OCI-LY7 (cell line): ENCODE data around the gene PDGFRA.

ENCODE experiments used
- CTCF ChIP-seq: fragments of 200-600 bp; sonication (generic); conservative IDR thresholded peaks from 2 replicates; pipeline ENCODE4 v1.5.1; 2014; ENCODE audit warnings: mild to moderate bottlenecking, antibody characterized with exemption, low read length, moderate library complexity, mixed read lengths
- EZH2phosphoT487 ChIP-seq: fragments of 200-600 bp; sonication (generic); IDR thresholded peaks from 2 replicates; pipeline ENCODE4 v1.6.1; 2018; ENCODE audit warnings: low read depth, borderline replicate concordance, mild to moderate bottlenecking, mixed run types, antibody characterized with exemption, low read length, moderate library complexity, mixed read lengths

- TF ChIP-seq CTCF = no peak
- no peak for TF ChIP-seq EZH2phosphoT487
Measured at GRCh38 chr4:54254915-54255246, 25.8 kb downstream of the PDGFRA start.
